K562 (cell line): ENCODE measurements around the gene WDFY2. TPM values are rescaled to one million over a fixed set of nuclear protein-coding genes. Genes with fewer than 3 reads are reported as not detected.

Experiments used
- ATAC-seq: fragments of 200-7000 bp; cut with Tn5 transposase; 3 replicates; pipeline ENCODE4 v1.9.1; 2020; ENCODE audit warnings: moderate library complexity
- BruUV-seq: library from RNA; stranded (reverse); fragments of 400-500 nt; replicated peaks from 2 replicates; lab custom pipeline; 2021; lab: Mats Ljungman, UMichigan
- CTCF ChIA-PET: fragments of 300-600 bp; formaldehyde crosslinking; extraction: SDS; loops from one replicate; lab custom pipeline; 2021; ENCODE audit warnings: low intra/inter-chr PET ratio; lab: Yijun Ruan, JAX
- POLR2A ChIA-PET: fragments of 300-600, 350-650 bp; sonication (Branson Sonifier 250); formaldehyde crosslinking; extraction: SDS; loops from one replicate; lab custom pipeline; 2021; ENCODE audit warnings: antibody characterized with exemption, inconsistent platforms; lab: Yijun Ruan, JAX
- DNase-seq, 4 experiments: peaks; one replicate each; pipeline versions ENCODE4 v3.0.0 to v3.0.0-alpha.2; 2011 to 2018; ENCODE audit warnings: low spot score in 3 of 4, mixed read lengths in 3 of 4; ENCODE audit errors: extremely low read depth in 1 of 4
- FAIRE-seq: peaks from 2 replicates; lab custom pipeline; 2011; peaks lifted over from hg19 to GRCh38; lab: Jason Lieb, UNC
- H2AFZ ChIP-seq: 2 replicates; pipeline ENCODE4 v1.6.0; 2011; ENCODE audit warnings: low read depth, low read length, control low read depth, inconsistent platforms
- H3K27ac ChIP-seq: fragments of 200-600 bp; 3 replicates; pipeline ENCODE4 v1.8.0; 2011; ENCODE audit warnings: low read depth, mild to moderate bottlenecking, control low read depth, inconsistent platforms, low read length, moderate library complexity, mixed read lengths; ENCODE audit errors: extremely low read depth
- H3K27me3 ChIP-seq, 2 experiments: fragments of 300-600 bp in 1 of 2; 2 replicates in 1 of 2; 3 replicates in 1 of 2; pipeline versions ENCODE4 v1.6.0 to v1.8.0; 2011; ENCODE audit warnings: inconsistent platforms in 2 of 2, low read length in 2 of 2, mild to moderate bottlenecking in 1 of 2, mixed read lengths in 1 of 2, moderate library complexity in 1 of 2; ENCODE audit not compliant: control insufficient read depth in 2 of 2, insufficient read depth in 2 of 2
- H3K36me3 ChIP-seq: fragments of 300-600 bp; 3 replicates; pipeline ENCODE4 v1.8.0; 2011; ENCODE audit warnings: mild to moderate bottlenecking, low read length, inconsistent platforms; ENCODE audit not compliant: control insufficient read depth, insufficient read depth
- H3K4me1 ChIP-seq, 2 experiments: fragments of 200-600 bp in 1 of 2; replicated peaks in 1 of 2; 2 replicates in 1 of 2; 3 replicates in 1 of 2; pipeline versions ENCODE4 v1.5.1 to v1.8.0; 2011; ENCODE audit warnings: inconsistent platforms in 2 of 2, low read length in 2 of 2, mild to moderate bottlenecking in 1 of 2, mixed read lengths in 1 of 2, moderate library complexity in 1 of 2; ENCODE audit not compliant: control insufficient read depth in 2 of 2, insufficient read depth in 2 of 2
- H3K4me2 ChIP-seq: 2 replicates; pipeline ENCODE4 v1.6.1; 2011; ENCODE audit warnings: low read length, control low read depth, inconsistent platforms, mixed read lengths; ENCODE audit not compliant: insufficient read depth
- H3K4me3 ChIP-seq: fragments of 200-600 bp; sonication (generic), shearing (Covaris generic); 2 replicates; pipeline ENCODE4 v1.5.1; 2016; ENCODE audit warnings: control low read depth, inconsistent platforms
- H3K79me2 ChIP-seq: fragments of 200-600 bp; 3 replicates; pipeline ENCODE4 v1.8.0; 2011; ENCODE audit warnings: low read length, inconsistent platforms; ENCODE audit not compliant: control insufficient read depth, insufficient read depth
- H3K9ac ChIP-seq, 2 experiments: 2 replicates each; pipeline versions ENCODE4 v1.6.0 to v1.6.1; 2011; ENCODE audit warnings: low read depth in 2 of 2, low read length in 2 of 2, control low read depth in 1 of 2, inconsistent platforms in 1 of 2, mild to moderate bottlenecking in 1 of 2, mixed read lengths in 1 of 2; ENCODE audit not compliant: insufficient read depth in 1 of 2
- H3K9me1 ChIP-seq: one replicate; pipeline ENCODE4 v1.6.0; 2011; ENCODE audit warnings: inconsistent platforms, mild to moderate bottlenecking, low read length, moderate library complexity; ENCODE audit not compliant: control insufficient read depth, insufficient read depth
- H3K9me3 ChIP-seq: replicated peaks from 2 replicates; pipeline ENCODE4 v1.5.1; 2011; ENCODE audit warnings: low read depth, low read length, inconsistent platforms; ENCODE audit not compliant: control insufficient read depth, insufficient read depth
- H4K20me1 ChIP-seq: replicated peaks from 2 replicates; pipeline ENCODE4 v1.6.1; 2011; ENCODE audit warnings: low read length, inconsistent platforms, mixed read lengths; ENCODE audit not compliant: control insufficient read depth, insufficient read depth
- ARID3A ChIP-seq: IDR thresholded peaks from 2 replicates; pipeline ENCODE4 v1.6.1; 2012; ENCODE audit warnings: low read depth, low read length, improper control_type of control experiment, borderline replicate concordance
- CBX8 ChIP-seq: fragments of 200-600 bp; sonication (generic); IDR thresholded peaks from 2 replicates; pipeline ENCODE4 v1.6.1; 2012; ENCODE audit warnings: borderline replicate concordance, mixed run types, low read depth, mild to moderate bottlenecking, moderate library complexity, mixed read lengths, low read length, control low read depth, inconsistent platforms; ENCODE audit not compliant: poor library complexity, severe bottlenecking; ENCODE audit errors: extremely low read depth
- CREB1 ChIP-seq, 2 experiments: sonication (generic) in 1 of 2; formaldehyde crosslinking in 1 of 2; IDR thresholded peaks; 2 replicates each; pipeline versions ENCODE4 v1.6.1 to v1.8.0; 2012 to 2022; ENCODE audit warnings: inconsistent platforms in 1 of 2, mild to moderate bottlenecking in 1 of 2, missing genetic modification reagents in 1 of 2, moderate library complexity in 1 of 2
- DPF2 ChIP-seq: fragments of 450-650 bp; IDR thresholded peaks from 2 replicates; pipeline ENCODE4 v1.6.1; 2016
- GTF2E2 ChIP-seq: fragments of 200-800 bp; sonication (Bioruptor generic); IDR thresholded peaks from 2 replicates; pipeline ENCODE4 v1.6.1; 2016; ENCODE audit warnings: missing genetic modification characterization, missing compliant biosample characterization
- MBD2 ChIP-seq: sonication (generic); IDR thresholded peaks from 2 replicates; pipeline ENCODE4 v1.6.1; 2016; ENCODE audit warnings: low read depth, borderline replicate concordance
- MEIS2 ChIP-seq: fragments of 450-650 bp; IDR thresholded peaks from 2 replicates; pipeline ENCODE4 v1.6.1; 2014; ENCODE audit warnings: mild to moderate bottlenecking; ENCODE audit not compliant: partially characterized antibody
- MIER1 ChIP-seq: fragments of 450-650 bp; IDR thresholded peaks from 2 replicates; pipeline ENCODE4 v1.6.1; 2016; ENCODE audit warnings: antibody characterized with exemption, mild to moderate bottlenecking, low read depth
- NCOA1 ChIP-seq: fragments of 450-650 bp; IDR thresholded peaks from 2 replicates; pipeline ENCODE4 v1.6.1; 2016; ENCODE audit warnings: low read depth
- NR2F6 ChIP-seq: fragments of 450-650 bp; formaldehyde crosslinking; IDR thresholded peaks from 2 replicates; pipeline ENCODE4 v1.4.0; 2020; ENCODE audit warnings: mild to moderate bottlenecking
- PATZ1 ChIP-seq: fragments of 250-450 bp; sonication (Bioruptor Pico); IDR thresholded peaks from 2 replicates; pipeline ENCODE4 v1.5.0; 2020; ENCODE audit warnings: mild to moderate bottlenecking, borderline replicate concordance
- PTBP1 ChIP-seq: fragments of 200-400 bp; formaldehyde crosslinking; IDR thresholded peaks from 2 replicates; pipeline ENCODE4 v1.6.1; 2017; ENCODE audit warnings: low read depth, low read length
- RHOXF2B ChIP-seq: fragments of 250-450 bp; sonication (Bioruptor Pico); conservative IDR thresholded peaks from 2 replicates; pipeline ENCODE4 v1.5.1; 2021
- SMARCB1 ChIP-seq: IDR thresholded peaks from 2 replicates; pipeline ENCODE4 v1.6.1; 2011; ENCODE audit warnings: improper control_type of control experiment, low read depth; ENCODE audit not compliant: insufficient read length
- SMARCC2 ChIP-seq: fragments of 450-650 bp; IDR thresholded peaks from 2 replicates; pipeline ENCODE4 v1.6.1; 2017; ENCODE audit warnings: antibody characterized with exemption, moderate library complexity, mild to moderate bottlenecking, low read depth
- ZBED1 ChIP-seq: IDR thresholded peaks from 2 replicates; pipeline ENCODE4 v1.6.1; 2014
- WGBS: fragments of 100-300 bp; shearing (Covaris generic); methylation state at CpG from one replicate; pipeline ENCODE4 v1.1.6; 2016; ENCODE audit warnings: low coverage, mixed read lengths; ENCODE audit not compliant: insufficient coverage; ENCODE audit errors: missing lambda C conversion rate; 5-methylcytosine and 5-hydroxymethylcytosine counted together
- in situ Hi-C: fragments of 300-500 bp; cut with MboI; formaldehyde crosslinking; loops from 4 replicates; pipeline ENCODE4 v1.15.0; 2018; ENCODE audit warnings: inconsistent platforms, mixed read lengths
- intact Hi-C: fragments of 100-400 bp; cut with micrococcal nuclease; formaldehyde crosslinking; loops from 2 replicates; pipeline ENCODE4 v1.14.2; 2022
- polyA plus RNA-seq, 8 experiments: library from polyadenylated mRNA; depleted of rRNA in 4 of 8; stranded (reverse) in 5 of 8; unstranded in 3 of 8; fragments of >200 nt; fragmentation: Nextera tagmentation in 2 of 8; fragmentation: Illumina TruSeq in 1 of 8; extraction: Ambion mirVana in 2 of 8; extraction: Trizol in 1 of 8; gene quantifications; 2 replicates each; pipeline versions ENCODE4 v1.2.1 to v1.2.3, GENCODE V29; 2011 to 2014; ENCODE audit warnings: inconsistent platforms in 1 of 8, missing spikeins in 1 of 8
- total RNA-seq, 7 experiments: library from RNA; depleted of rRNA in 6 of 7; stranded (reverse); fragments of >200 nt in 6 of 7; fragmentation: Illumina TruSeq in 2 of 7; extraction: Trizol in 2 of 7; gene quantifications; 2 replicates each; pipeline versions ENCODE4 v1.2.1 to v1.2.3, GENCODE V29; 2011 to 2021; ENCODE audit warnings: low replicate concordance in 1 of 7

WDFY2 gene
- total and polyA plus RNA-seq, 9 of the 15 experiments (the other 6 are each of a cell fraction or from before 2014, with no cell fraction given), result 0.66 to 6.4 (median 4.4) TPM

- TF ChIP-seq PATZ1, result no peak
These were observed 6.1 kb downstream of the WDFY2 start (continued) for GRCh38 chr13:51590231-51590970.

GRCh38 chr13:51590971-51591627 lies 6.8 kb downstream of the WDFY2 start:
- no TSS peak for BruUV-seq
- peak; percentile 87 for ATAC-seq
- peak overlapping the region in 1 of 2 experiments; percentile 31; a peak in 1 of 4 replicates for H3K9ac ChIP-seq
- peaks cover 61% of the 10 kb centered on the region for H3K79me2 ChIP-seq
- 0% methylated on average over 4 of the region's 4 CpGs for WGBS
- ChIA-PET POLR2A (interaction anchor here (0.7 to 1.4 kb wide), 4 partner anchors 11 to 138 kb away, joined by 3 to 4 read pairs (median 3); partner anchors contain the start of gene INTS6), CTCF (no interaction called here)
- peak overlapping the region; percentile 55; the same call in 1 of the 2 replicates for H2AFZ ChIP-seq
- no peaks in the 10 kb centered on the region for H3K36me3 ChIP-seq
- peak; percentile 10 to 81 (median 42) for DNase-seq
- H3K27me3 ChIP-seq, result no peaks in the 10 kb centered on the region
- peak; percentile 97 for FAIRE-seq
- in situ Hi-C loops (no loop called here), intact Hi-C loops (loop anchor here (2.0 kb wide), 1 partner anchor 140 kb away; no protein-coding TSS in a partner anchor)
- no peaks in the 10 kb centered on the region for H4K20me1 ChIP-seq
- no peaks in the 10 kb centered on the region for H3K9me3 ChIP-seq
- no peaks in the 10 kb centered on the region for H3K9me1 ChIP-seq
- no peak overlapping the region for H3K4me3 ChIP-seq
- peaks cover 0 to 44% of the 10 kb centered on the region in 2 experiments; a peak in 4 of 5 replicates for H3K4me1 ChIP-seq
- H3K4me2 ChIP-seq, result peak overlapping the region; percentile 21
- H3K27ac ChIP-seq, result peak overlapping the region; percentile 72
- TF ChIP-seq ZBED1, result 0 out of 2 replicates have a peak, but pooled peaks have one; percentile 56
- no peak for TF ChIP-seq RHOXF2B (CRISPR knock-in tag)
- peak; percentile 56; the same call in 1 of the 2 replicates for TF ChIP-seq NCOA1
- TF ChIP-seq MEIS2, result peak; percentile 97
- TF ChIP-seq SMARCB1, result no peak
- no peak for TF ChIP-seq GTF2E2 (tag)
- TF ChIP-seq ARID3A, result no peak; the same call in 1 of the 2 replicates
- TF ChIP-seq MIER1, result no peak
- no peak for TF ChIP-seq CBX8
- TF ChIP-seq CREB1 (IDR thresholded peaks at IDR 0.05), result no peak
- TF ChIP-seq CREB1 (CRISPR knock-in tag; IDR thresholded peaks at IDR 0.05), result 0 out of 2 replicates have a peak, but pooled peaks have one; percentile 36
- no peak for TF ChIP-seq MBD2
- TF ChIP-seq DPF2, result peak; percentile 97
- no peak for TF ChIP-seq PTBP1
- no peak for TF ChIP-seq NR2F6 (CRISPR knock-in tag)
- peak; percentile 83 for TF ChIP-seq SMARCC2
